A549 (cell line): ENCODE results near the gene COL2A1. TPM values are rescaled to one million over a fixed set of nuclear protein-coding genes. Genes with fewer than 3 reads are reported as not detected.

ENCODE experiments used
- ATAC-seq, 2 experiments: fragments of 200-7000 bp in 1 of 2; fragments of >200 bp in 1 of 2; cut with Nextera tagmentation in 1 of 2; cut with Tn5 transposase in 1 of 2; 3 replicates each; pipeline versions ENCODE4 v1.8.0 to v1.9.1; 2018 to 2020; ENCODE audit warnings: mild to moderate bottlenecking in 1 of 2, moderate library complexity in 1 of 2
- CTCF ChIA-PET: fragments of 300-600 bp; sonication (Branson Sonifier 250); formaldehyde crosslinking; extraction: SDS; loops from one replicate; lab custom pipeline; 2021; ENCODE audit warnings: antibody characterized with exemption, inconsistent platforms; lab: Yijun Ruan, JAX
- POLR2A ChIA-PET: fragments of 350-600 bp; formaldehyde crosslinking; extraction: SDS; loops from one replicate; lab custom pipeline; 2021; ENCODE audit warnings: antibody characterized with exemption, inconsistent platforms; lab: Yijun Ruan, JAX
- DNase-seq, 2 experiments: peaks; one replicate each; pipeline versions ENCODE4 v3.0.0 to v3.0.0-alpha.2; 2011 to 2016; ENCODE audit warnings: low read depth in 1 of 2, low spot score in 1 of 2
- FAIRE-seq: peaks from 2 replicates; lab custom pipeline; 2011; peaks lifted over from hg19 to GRCh38; lab: Jason Lieb, UNC
- H3K27ac ChIP-seq, 2 experiments: fragments of >200 bp; sonication (Bioruptor Twin); formaldehyde crosslinking; 3 replicates each; pipeline ENCODE4 v1.5.1; 2016 to 2017
- H3K4me1 ChIP-seq: fragments of >200 bp; sonication (Bioruptor Twin); formaldehyde crosslinking; 3 replicates; pipeline ENCODE4 v1.6.1; 2016
- H3K4me2 ChIP-seq: fragments of >200 bp; sonication (Bioruptor Twin); formaldehyde crosslinking; 3 replicates; pipeline ENCODE4 v1.6.1; 2016
- H3K4me3 ChIP-seq: fragments of >200 bp; sonication (Bioruptor Twin); formaldehyde crosslinking; 3 replicates; pipeline ENCODE4 v1.5.1; 2016
- H3K9me3 ChIP-seq: fragments of >200 bp; sonication (Bioruptor Twin); formaldehyde crosslinking; 3 replicates; pipeline ENCODE4 v1.6.1; 2016
- CHD4 ChIP-seq: fragments of 200-600 bp; sonication (generic); IDR thresholded peaks from 2 replicates; pipeline ENCODE4 v1.6.1; 2016; ENCODE audit warnings: antibody characterized with exemption, mild to moderate bottlenecking, borderline replicate concordance
- CTCF ChIP-seq: fragments of >200 bp; sonication (Bioruptor Twin); formaldehyde crosslinking; IDR thresholded peaks from 3 replicates; pipeline ENCODE4 v1.5.1; 2016
- EP300 ChIP-seq, 2 experiments: fragments of >200 bp; sonication (Bioruptor Twin); formaldehyde crosslinking; IDR thresholded peaks; 2 replicates in 1 of 2; 3 replicates in 1 of 2; pipeline ENCODE4 v1.6.1; 2016 to 2017
- GATA3 ChIP-seq: IDR thresholded peaks from 2 replicates; pipeline ENCODE4 v1.6.1; 2012; ENCODE audit warnings: borderline replicate concordance
- HES2 ChIP-seq: fragments of >200 bp; sonication (Bioruptor Twin); formaldehyde crosslinking; IDR thresholded peaks from 2 replicates; pipeline ENCODE4 v1.6.1; 2016
- HOXA7 ChIP-seq: fragments of 250-450 bp; sonication (Bioruptor Pico); IDR thresholded peaks from 2 replicates; pipeline ENCODE4 v1.5.0; 2020; ENCODE audit warnings: mild to moderate bottlenecking, moderate library complexity
- HOXB13 ChIP-seq: fragments of 250-450 bp; sonication (Bioruptor Pico); IDR thresholded peaks from 2 replicates; pipeline ENCODE4 v1.5.0; 2020; ENCODE audit warnings: low read depth, mild to moderate bottlenecking, moderate library complexity
- JUNB ChIP-seq: fragments of >200 bp; sonication (Bioruptor Twin); formaldehyde crosslinking; IDR thresholded peaks from 2 replicates; pipeline ENCODE4 v1.6.1; 2016
- MAFK ChIP-seq: fragments of 450-650 bp; IDR thresholded peaks from 2 replicates; pipeline ENCODE4 v1.6.1; 2014; ENCODE audit not compliant: partially characterized antibody
- POLR2A ChIP-seq: IDR thresholded peaks from 2 replicates; pipeline ENCODE4 v1.6.1; 2012; ENCODE audit warnings: mild to moderate bottlenecking, low read length
- POLR2AphosphoS2 ChIP-seq: conservative IDR thresholded peaks from 2 replicates; pipeline ENCODE4 v1.6.1; 2012; ENCODE audit warnings: low read length, improper control_type of control experiment, inconsistent platforms
- RNF2 ChIP-seq: fragments of 200-600 bp; sonication (generic); IDR thresholded peaks from 2 replicates; pipeline ENCODE4 v1.6.1; 2016; ENCODE audit warnings: low read depth, mild to moderate bottlenecking, antibody characterized with exemption, moderate library complexity, borderline replicate concordance
- SREBF2 ChIP-seq: fragments of 450-650 bp; IDR thresholded peaks from 2 replicates; pipeline ENCODE4 v1.6.1; 2014; ENCODE audit warnings: mild to moderate bottlenecking, moderate library complexity
- ZNF302 ChIP-seq: fragments of 250-450 bp; sonication (Bioruptor Pico); IDR thresholded peaks from 2 replicates; pipeline ENCODE4 v1.9.0; 2021; ENCODE audit warnings: inconsistent platforms, mild to moderate bottlenecking, moderate library complexity
- ZSCAN20 ChIP-seq: fragments of 250-450 bp; sonication (Bioruptor Pico); IDR thresholded peaks from 2 replicates; pipeline ENCODE4 v1.8.0; 2022; ENCODE audit warnings: mild to moderate bottlenecking, moderate library complexity
- WGBS: methylation state at CpG from one replicate; pipeline ENCODE4 v1.1.6; 2017; ENCODE audit errors: missing lambda C conversion rate; 5-methylcytosine and 5-hydroxymethylcytosine counted together
- polyA plus RNA-seq, 4 experiments: library from polyadenylated mRNA; depleted of rRNA in 3 of 4; stranded (reverse); fragments of >200 nt; fragmentation: RNase III in 1 of 4; extraction: RNeasy Plus Mini Kit Qiagen cat#74134 plus additional on column Dnase treatment in 1 of 4; gene quantifications; 2 replicates in 3 of 4; 3 replicates in 1 of 4; pipeline ENCODE4 v1.2.3, GENCODE V29; 2011 to 2017
- TF ChIP-seq, protein P1 (sequence below): fragments of 250-450 bp; sonication (Bioruptor Pico); IDR thresholded peaks from 2 replicates; pipeline ENCODE4 v1.5.0; 2020; ENCODE audit warnings: low read depth, mild to moderate bottlenecking, moderate library complexity

The COL2A1 gene
- polyA plus RNA-seq, 2 of the 4 experiments (the other 2 are of a cell fraction), result 0.01 TPM; not detected in 1

- no peak overlapping the region; the same call in 2 of the 3 replicates for H3K4me2 ChIP-seq
- no peaks in the 10 kb centered on the region for H3K9me3 ChIP-seq
- ChIA-PET POLR2A (no interaction called here), CTCF (interaction anchor here (1.3 to 2.0 kb wide), 2 partner anchors 14 to 56 kb away, joined by 4 to 5 read pairs; no protein-coding TSS in a partner anchor)
- ATAC-seq (no peak), DNase-seq (no peak), FAIRE-seq (no peak)
- H3K27ac ChIP-seq, result no peak overlapping the region
- 67% methylated on average over 30 of the region's 30 CpGs for WGBS
- H3K4me1 ChIP-seq, result peaks cover 28% of the 10 kb centered on the region
- no peak overlapping the region for H3K4me3 ChIP-seq
- TF ChIP-seq POLR2A (no peak), ZSCAN20 (CRISPR knock-in tag) (no peak), MAFK (no peak), HOXB13 (no peak), CHD4 (no peak), HOXA7 (CRISPR knock-in tag) (no peak), ZNF302 (CRISPR knock-in tag) (no peak), EP300 (IDR thresholded peaks at IDR 0.05) (no peak), CTCF (no peak), RNF2 (no peak), GATA3 (no peak), POLR2AphosphoS2 (no peak), SREBF2 (no peak), HES2 (no peak)
- TF ChIP-seq, protein P1, sequence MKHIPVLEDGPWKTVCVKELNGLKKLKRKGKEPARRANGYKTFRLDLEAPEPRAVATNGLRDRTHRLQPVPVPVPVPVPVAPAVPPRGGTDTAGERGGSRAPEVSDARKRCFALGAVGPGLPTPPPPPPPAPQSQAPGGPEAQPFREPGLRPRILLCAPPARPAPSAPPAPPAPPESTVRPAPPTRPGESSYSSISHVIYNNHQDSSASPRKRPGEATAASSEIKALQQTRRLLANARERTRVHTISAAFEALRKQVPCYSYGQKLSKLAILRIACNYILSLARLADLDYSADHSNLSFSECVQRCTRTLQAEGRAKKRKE (CRISPR knock-in tag), result no peak
These were observed 899 bp upstream of the COL2A1 start for GRCh38 chr12:48005001-48005749.

- peak; percentile 13 to 20 for DNase-seq
- peaks cover 28% of the 10 kb centered on the region for H3K4me1 ChIP-seq
- TF ChIP-seq JUNB, result no peak
- TF ChIP-seq CTCF, result peak; percentile 25; the same call in 1 of the 3 replicates
- 23% methylated on average over 38 of the region's 38 CpGs for WGBS
- ATAC-seq, result peak in 1 of 2 experiments; percentile 7; a peak in 3 of 6 replicates
- peak overlapping the region; percentile 46 for H3K4me3 ChIP-seq
- ChIA-PET CTCF (interaction anchor here (1.3 kb wide), 1 partner anchor 13 kb away, joined by 3 read pairs; no protein-coding TSS in a partner anchor), POLR2A (no interaction called here)
- H3K27ac ChIP-seq, result no peak overlapping the region
- H3K9me3 ChIP-seq, result no peaks in the 10 kb centered on the region
- peak overlapping the region; percentile 94 for H3K4me2 ChIP-seq
- FAIRE-seq, result peak; percentile 32
These were observed 837 bp downstream of the COL2A1 start for GRCh38 chr12:48003226-48004052.
